ENCODE data around the gene COL23A1. TPM values are rescaled to one million over a fixed set of nuclear protein-coding genes. Genes with fewer than 3 reads are reported as not detected.

COL23A1 gene
- polyA plus RNA-seq, 1 donor: 6.2 TPM

GRCh38 chr5:178554311-178554710, 35.9 kb downstream of the COL23A1 start:
- DNase-seq: no peak

GRCh38 chr5:178553517-178553916, 36.7 kb downstream of the COL23A1 start:
- no peak for DNase-seq

GRCh38 chr5:178551468-178551867, 38.7 kb downstream of the COL23A1 start:
- DNase-seq: no peak

- DNase-seq: no peak
Measured at GRCh38 chr5:178551059-178551458, 39.1 kb downstream of the COL23A1 start.

GRCh38 chr5:178548746-178549145, 41.4 kb downstream of the COL23A1 start:
- DNase-seq: no peak

GRCh38 chr5:178547753-178548415, 42.3 kb downstream of the COL23A1 start:
- no peak for DNase-seq

GRCh38 chr5:178547052-178547666, 43.0 kb downstream of the COL23A1 start:
- no peak for DNase-seq

- no peak for DNase-seq
Measured at GRCh38 chr5:178546675-178547033, 43.5 kb downstream of the COL23A1 start.

- no peak for DNase-seq
Measured at GRCh38 chr5:178545941-178546674, 44.1 kb downstream of the COL23A1 start.

GRCh38 chr5:178545176-178545575, 45.0 kb downstream of the COL23A1 start:
- no peak for DNase-seq

- no peak for DNase-seq
Measured at GRCh38 chr5:178544166-178544834, 45.9 kb downstream of the COL23A1 start.

GRCh38 chr5:178542455-178542854, 47.7 kb downstream of the COL23A1 start:
- DNase-seq: peak; percentile 67

- no peak for DNase-seq
Measured at GRCh38 chr5:178540526-178540925, 49.7 kb downstream of the COL23A1 start.

GRCh38 chr5:178538741-178539229, 51.4 kb downstream of the COL23A1 start:
- DNase-seq: no peak

GRCh38 chr5:178537467-178538371, 52.5 kb downstream of the COL23A1 start:
- no peak for DNase-seq

GRCh38 chr5:178536541-178537466, 53.4 kb downstream of the COL23A1 start:
- DNase-seq: no peak

- DNase-seq: no peak
Measured at GRCh38 chr5:178535299-178536175, 54.7 kb downstream of the COL23A1 start.

GRCh38 chr5:178533136-178533535, 57.1 kb downstream of the COL23A1 start:
- no peak for DNase-seq

GRCh38 chr5:178532666-178533065, 57.5 kb downstream of the COL23A1 start:
- DNase-seq: no peak
